ENCODE measurements around the gene ARL15. TPM values are rescaled to one million over a fixed set of nuclear protein-coding genes. Genes with fewer than 3 reads are reported as not detected.
"Not testable (repeated sequence)": the region's sequence is repeated elsewhere in the genome, so short reads cannot be mapped to it uniquely, and the experiment has no call there.

ARL15 gene
- polyA plus RNA-seq, 1 of the 3 experiments (the other 2 are of a cell fraction): 6.4 TPM

DNA sequence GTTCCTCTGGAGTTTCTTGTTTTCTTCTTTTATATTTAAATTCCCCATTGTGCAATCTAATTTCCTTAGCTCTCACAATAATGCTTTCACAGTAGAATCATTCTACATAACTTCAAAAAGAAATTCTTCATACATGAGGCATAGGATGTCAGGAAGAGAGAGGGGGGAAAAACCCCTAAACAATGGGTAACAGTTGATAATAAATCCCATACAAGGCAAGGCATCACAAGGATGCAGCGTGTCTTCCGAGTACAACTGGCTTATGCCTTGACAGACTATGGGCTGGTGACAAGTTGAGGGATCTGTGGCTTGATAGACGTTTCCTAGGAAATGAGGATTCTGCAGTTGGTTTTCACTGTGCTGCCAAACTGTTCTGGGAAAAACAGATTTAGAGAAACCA, 247.4 kb downstream of the ARL15 start (continued):
- TF ChIP-seq EP300 (IDR thresholded peaks at IDR 0.05; ENCODE audit: borderline replicate concordance in 1 of 2, low read depth in 1 of 2, low read length in 1 of 2) (peak in 1 of 2 experiments; percentile 82; a peak in 2 of 4 replicates), ELF1 (IDR thresholded peaks at IDR 0.05) (no peak), SIN3A (IDR thresholded peaks at IDR 0.05; ENCODE audit: borderline replicate concordance, low read depth, low read length) (no peak), RCOR1 (IDR thresholded peaks at IDR 0.05; ENCODE audit: low read length) (no peak), GATA2 (CRISPR knock-in tag; IDR thresholded peaks at IDR 0.05) (no peak), TCF12 (IDR thresholded peaks at IDR 0.05) (peak; percentile 75), FOSL2 (IDR thresholded peaks at IDR 0.05; ENCODE audit: borderline replicate concordance, low read depth) (peak; percentile 50; the same call in 1 of the 2 replicates), EZH2phosphoT487 (IDR thresholded peaks at IDR 0.05; ENCODE audit: borderline replicate concordance, low read depth) (no peak), POLR2AphosphoS5 (IDR thresholded peaks at IDR 0.05; ENCODE audit: low read depth, low read length) (no peak)
- TF ChIP-seq, protein P1, sequence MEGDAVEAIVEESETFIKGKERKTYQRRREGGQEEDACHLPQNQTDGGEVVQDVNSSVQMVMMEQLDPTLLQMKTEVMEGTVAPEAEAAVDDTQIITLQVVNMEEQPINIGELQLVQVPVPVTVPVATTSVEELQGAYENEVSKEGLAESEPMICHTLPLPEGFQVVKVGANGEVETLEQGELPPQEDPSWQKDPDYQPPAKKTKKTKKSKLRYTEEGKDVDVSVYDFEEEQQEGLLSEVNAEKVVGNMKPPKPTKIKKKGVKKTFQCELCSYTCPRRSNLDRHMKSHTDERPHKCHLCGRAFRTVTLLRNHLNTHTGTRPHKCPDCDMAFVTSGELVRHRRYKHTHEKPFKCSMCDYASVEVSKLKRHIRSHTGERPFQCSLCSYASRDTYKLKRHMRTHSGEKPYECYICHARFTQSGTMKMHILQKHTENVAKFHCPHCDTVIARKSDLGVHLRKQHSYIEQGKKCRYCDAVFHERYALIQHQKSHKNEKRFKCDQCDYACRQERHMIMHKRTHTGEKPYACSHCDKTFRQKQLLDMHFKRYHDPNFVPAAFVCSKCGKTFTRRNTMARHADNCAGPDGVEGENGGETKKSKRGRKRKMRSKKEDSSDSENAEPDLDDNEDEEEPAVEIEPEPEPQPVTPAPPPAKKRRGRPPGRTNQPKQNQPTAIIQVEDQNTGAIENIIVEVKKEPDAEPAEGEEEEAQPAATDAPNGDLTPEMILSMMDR (IDR thresholded peaks at IDR 0.05): no peak
- TF ChIP-seq, protein P2, sequence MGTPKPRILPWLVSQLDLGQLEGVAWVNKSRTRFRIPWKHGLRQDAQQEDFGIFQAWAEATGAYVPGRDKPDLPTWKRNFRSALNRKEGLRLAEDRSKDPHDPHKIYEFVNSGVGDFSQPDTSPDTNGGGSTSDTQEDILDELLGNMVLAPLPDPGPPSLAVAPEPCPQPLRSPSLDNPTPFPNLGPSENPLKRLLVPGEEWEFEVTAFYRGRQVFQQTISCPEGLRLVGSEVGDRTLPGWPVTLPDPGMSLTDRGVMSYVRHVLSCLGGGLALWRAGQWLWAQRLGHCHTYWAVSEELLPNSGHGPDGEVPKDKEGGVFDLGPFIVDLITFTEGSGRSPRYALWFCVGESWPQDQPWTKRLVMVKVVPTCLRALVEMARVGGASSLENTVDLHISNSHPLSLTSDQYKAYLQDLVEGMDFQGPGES (IDR thresholded peaks at IDR 0.05; ENCODE audit: low read depth, low read length): no peak
- TF ChIP-seq, protein P3, sequence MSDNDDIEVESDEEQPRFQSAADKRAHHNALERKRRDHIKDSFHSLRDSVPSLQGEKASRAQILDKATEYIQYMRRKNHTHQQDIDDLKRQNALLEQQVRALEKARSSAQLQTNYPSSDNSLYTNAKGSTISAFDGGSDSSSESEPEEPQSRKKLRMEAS (IDR thresholded peaks at IDR 0.05; ENCODE audit: low read depth): 0 out of 2 replicates have a peak, but pooled peaks have one; percentile 33
- TF ChIP-seq, protein P4, sequence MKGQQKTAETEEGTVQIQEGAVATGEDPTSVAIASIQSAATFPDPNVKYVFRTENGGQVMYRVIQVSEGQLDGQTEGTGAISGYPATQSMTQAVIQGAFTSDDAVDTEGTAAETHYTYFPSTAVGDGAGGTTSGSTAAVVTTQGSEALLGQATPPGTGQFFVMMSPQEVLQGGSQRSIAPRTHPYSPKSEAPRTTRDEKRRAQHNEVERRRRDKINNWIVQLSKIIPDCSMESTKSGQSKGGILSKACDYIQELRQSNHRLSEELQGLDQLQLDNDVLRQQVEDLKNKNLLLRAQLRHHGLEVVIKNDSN (IDR thresholded peaks at IDR 0.05; ENCODE audit: borderline replicate concordance, low read depth): no peak

DNA sequence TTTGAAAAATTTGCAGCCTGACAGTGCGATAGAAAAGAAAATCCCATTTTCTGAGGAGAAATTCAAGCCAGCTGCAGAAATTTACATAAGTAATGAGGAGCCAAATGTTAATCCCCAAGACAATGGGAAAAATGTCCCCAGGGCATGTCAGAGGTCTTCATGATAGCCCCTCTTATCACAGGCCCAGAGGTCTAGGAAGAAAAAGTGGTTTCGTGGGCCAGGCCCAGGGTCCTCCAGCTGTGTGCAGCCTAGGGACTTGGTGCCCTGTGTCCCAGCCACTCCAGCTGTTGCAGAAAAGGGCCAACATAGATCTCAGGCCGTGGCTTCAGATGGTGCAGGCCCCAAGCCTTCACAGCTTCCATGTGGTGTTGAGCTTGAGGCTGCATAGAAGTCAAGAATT, 249.5 kb downstream of the ARL15 start:
- H3K9me3 ChIP-seq; H4K20me1 ChIP-seq (ENCODE audit: insufficient read depth); DNase-seq; H3K4me2 ChIP-seq; H3K9me2 ChIP-seq; H3K9ac ChIP-seq; POLR2A ChIA-PET; H3K79me2 ChIP-seq (ENCODE audit: insufficient read depth); H3K4me3 ChIP-seq (ENCODE audit: low read depth in 2 of 2, low read length in 1 of 2); H3K27me3 ChIP-seq (ENCODE audit: insufficient read depth); H3K27ac ChIP-seq (ENCODE audit: low read depth in 2 of 2, low read length in 1 of 2); H3K36me3 ChIP-seq (replicated peaks in 1 of 2; ENCODE audit: control insufficient read depth in 1 of 2, insufficient read depth in 2 of 2, low read length in 1 of 2); CTCF ChIA-PET; H2AFZ ChIP-seq (ENCODE audit: low read depth): not testable (repeated sequence)
- WGBS (ENCODE audit: low lambda C conversion rate): 99% methylated on average over 3 of the region's 3 CpGs
- peaks cover 27% of the 10 kb centered on the region for H3F3A ChIP-seq (replicated peaks; ENCODE audit: insufficient read depth)
- H3K4me1 ChIP-seq (ENCODE audit: control insufficient read depth in 1 of 2, insufficient read depth in 2 of 2, low read depth in 1 of 2, low read length in 1 of 2): peaks cover 5 to 14% of the 10 kb centered on the region in 2 experiments; a peak in 2 of 4 replicates

All from SK-N-SH (cell line).